Measurements from ENCODE around the gene DPH6. TPM values are rescaled to one million over a fixed set of nuclear protein-coding genes. Genes with fewer than 3 reads are reported as not detected.
"Not testable (repeated sequence)": the region's sequence is repeated elsewhere in the genome, so short reads cannot be mapped to it uniquely, and the experiment has no call there.

DPH6 gene
- total RNA-seq, 1 donor from 2014 or later = 17.3 TPM

DNA sequence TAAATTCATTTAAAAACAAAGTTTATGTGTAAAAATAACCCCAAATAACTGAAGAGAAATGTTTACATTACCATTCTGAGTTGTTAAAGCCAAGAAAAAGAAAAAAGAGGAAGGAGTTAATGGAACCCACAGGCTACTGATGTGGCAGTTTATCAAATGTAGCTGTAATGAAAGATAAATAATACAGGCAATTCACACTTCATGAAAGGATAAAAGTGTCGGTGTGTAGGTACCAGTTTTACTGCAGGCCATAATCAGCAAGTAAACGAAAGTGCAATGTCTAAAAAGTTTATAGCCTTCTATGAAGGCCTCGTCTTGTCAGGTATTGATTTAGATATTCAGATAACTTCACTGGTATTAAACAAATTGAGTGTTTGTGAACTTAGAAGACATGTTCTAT is 164.6 kb downstream of the DPH6 start:
- DNase-seq (no peak), ATAC-seq (no peak)
- intact Hi-C loops (cut with micrococcal nuclease) = no loop called here

DNA sequence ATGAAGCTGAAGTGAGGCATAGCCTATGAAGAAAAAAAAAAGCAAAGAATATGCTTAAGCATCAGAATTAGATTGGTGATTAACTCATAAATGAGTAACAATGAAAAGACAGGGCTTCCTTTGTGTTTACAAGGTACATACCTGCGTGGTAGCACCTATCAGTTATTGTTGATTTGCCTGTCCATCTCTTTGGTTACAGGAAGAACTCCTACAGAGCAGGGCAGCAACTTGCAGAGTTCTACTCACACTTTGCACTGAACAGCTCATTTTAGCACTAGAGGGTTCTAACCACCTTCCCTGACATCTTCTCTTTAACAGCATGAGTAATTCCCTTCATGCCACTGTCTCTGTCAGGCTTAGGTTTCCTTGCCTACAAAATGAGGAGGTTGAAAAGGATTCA is 166.0 kb downstream of the DPH6 start:
- intact Hi-C loops (cut with micrococcal nuclease) = no loop called here
- ATAC-seq (no peak), DNase-seq (no peak)

DNA sequence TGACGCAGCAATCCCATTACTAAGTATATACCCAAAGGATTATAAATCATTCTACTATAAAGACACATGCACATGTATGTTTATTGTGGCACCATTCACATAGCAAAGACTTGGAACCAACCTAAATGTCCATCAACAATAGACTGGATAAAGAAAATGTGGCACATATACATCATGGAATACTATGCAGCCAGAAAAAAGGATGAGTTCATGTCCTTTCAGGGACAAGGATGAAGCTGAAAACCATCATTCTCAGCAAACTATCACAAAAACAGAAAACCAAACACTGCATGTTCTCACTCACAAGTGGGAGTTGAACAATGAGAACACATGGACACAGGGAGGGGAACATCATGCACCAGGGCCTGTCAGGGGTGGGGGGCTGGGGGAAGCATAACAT is 167.5 kb downstream of the DPH6 start:
- DNase-seq; ATAC-seq; intact Hi-C loops (cut with micrococcal nuclease): not testable (repeated sequence)

DNA sequence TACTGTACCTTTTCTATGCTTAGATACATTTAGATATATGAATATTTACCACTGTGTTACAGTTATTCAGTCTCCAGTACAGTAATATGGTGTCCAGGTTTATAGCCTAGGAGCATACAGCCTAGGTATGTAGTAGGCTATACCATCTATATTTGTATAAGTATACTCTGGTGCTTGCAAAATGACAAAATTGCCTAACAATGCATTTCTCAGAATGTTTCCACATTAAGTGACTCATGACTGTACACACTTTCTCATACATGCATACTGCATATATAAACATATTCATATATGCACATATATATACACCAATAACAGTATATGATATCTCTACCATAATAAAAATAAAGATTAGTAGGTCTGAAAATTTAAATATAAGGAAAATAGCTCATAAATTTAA is 169.3 kb downstream of the DPH6 start:
- intact Hi-C loops (cut with micrococcal nuclease) = no loop called here
- DNase-seq = no peak
- ATAC-seq = no peak

DNA sequence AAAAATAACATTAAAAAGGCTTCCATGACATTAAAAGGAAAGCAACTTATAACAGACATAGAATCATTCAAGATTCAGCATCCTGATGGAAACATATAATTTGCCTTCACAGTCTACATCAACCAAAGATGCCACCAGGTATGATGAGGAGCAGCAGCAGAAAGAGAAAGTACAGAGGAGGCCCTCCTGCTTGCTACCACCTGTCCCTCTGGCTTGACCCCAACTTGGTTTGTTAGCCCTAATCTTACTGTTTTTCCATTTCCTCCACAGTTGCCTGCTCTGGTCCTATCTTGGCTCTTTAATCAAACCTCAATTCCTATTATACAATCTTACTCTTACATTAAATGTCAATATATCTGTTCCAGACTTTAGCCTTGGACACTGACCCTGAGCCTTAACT is 171.3 kb downstream of the DPH6 start:
- intact Hi-C loops (cut with micrococcal nuclease) = no loop called here
- DNase-seq = no peak
- ATAC-seq = no peak

DNA sequence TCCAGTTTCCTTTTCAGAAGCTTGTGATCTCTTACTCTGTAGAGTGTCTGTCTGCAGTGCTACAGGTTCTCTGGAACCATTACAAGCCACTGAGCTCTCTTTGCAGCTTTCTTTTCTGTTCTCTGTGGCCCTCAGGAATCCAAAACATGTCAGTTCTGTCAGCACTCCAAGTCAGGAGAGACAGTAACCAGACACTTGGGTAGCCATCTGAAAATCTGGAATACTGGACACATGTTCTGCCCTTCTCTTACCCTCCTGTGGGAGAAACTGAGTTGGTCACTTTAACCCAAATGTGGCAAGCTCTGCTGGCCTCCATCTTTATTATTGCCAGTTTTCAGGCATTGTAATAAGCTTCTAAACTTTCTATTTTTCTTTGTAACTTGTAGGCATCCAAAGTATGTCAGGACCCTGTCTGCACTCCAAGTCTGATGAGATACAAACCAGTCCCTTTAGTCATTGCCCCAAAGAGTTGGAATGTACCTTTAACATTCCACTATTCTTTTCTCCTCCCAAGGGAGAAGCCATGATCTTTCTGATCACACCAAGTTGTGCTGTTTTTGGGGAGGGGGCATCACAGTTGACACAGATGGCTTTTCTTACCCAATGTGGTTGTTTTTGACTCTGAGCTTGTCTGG is 183.7 kb downstream of the DPH6 start:
- DNase-seq (no peak), ATAC-seq (peak; percentile 99)
- intact Hi-C loops (cut with micrococcal nuclease) = no loop called here

DNA sequence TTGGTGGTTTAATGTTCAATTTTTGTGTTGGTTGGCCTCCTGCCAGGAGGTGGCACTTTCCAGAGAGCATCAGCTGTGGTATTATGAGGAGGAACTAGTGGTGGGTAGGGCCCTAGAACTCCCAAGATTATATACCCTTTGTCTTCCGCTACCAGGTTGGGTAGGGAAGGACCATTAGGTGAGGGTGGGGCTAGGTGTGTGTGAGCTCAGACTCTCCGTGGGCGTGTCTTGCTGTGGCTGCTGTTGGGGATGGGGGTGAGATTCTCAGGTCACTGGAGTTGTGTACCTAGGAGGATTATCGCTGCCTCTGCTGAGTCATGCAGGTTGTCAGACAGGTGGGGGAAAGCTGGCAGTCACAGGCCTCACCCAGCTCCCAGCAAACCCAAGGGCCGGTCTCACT is 187.1 kb downstream of the DPH6 start:
- intact Hi-C loops (cut with micrococcal nuclease) = no loop called here
- ATAC-seq = no peak
- no peak for DNase-seq

DNA sequence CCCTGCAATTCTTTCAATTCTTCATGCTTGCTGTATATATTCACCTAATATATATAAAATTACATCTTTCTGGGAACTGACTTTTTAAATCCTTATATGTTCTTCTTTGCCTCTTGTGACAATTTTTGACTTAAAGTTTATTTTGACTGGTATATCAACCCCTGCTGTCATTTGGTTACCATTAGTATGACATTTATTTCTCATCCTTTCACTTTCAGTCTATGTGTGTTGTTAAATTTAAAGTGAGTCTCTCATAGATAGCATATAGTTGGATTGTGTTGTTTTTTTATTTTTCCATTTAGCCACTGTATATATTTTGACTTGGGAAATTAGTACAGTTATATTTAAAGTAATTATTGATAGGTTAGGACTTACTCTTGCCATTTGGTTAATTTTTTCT is 194.9 kb downstream of the DPH6 start:
- DNase-seq (no peak), ATAC-seq (no peak)
- intact Hi-C loops (cut with micrococcal nuclease) = no loop called here

DNA sequence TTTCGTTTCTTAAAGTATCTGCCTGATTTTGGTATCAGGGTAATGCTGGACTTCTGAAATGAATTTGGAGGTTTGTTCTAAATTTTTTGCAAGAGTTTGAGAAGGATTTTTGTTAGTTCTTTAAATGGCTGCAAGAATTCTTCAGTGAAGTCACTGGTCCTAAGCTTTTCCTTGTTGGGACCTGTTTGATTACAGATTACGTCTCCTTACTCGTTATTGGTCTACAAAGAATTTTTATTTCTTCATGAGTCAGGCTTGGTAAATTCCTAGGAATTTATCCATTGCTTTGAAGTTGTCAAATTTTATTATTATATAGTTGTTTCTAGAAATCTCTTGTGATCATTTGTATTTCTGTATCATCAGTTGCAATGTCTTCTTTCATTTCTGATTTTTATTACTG is 196.0 kb downstream of the DPH6 start:
- no peak for ATAC-seq
- no peak for DNase-seq
- intact Hi-C loops (cut with micrococcal nuclease) = no loop called here

DNA sequence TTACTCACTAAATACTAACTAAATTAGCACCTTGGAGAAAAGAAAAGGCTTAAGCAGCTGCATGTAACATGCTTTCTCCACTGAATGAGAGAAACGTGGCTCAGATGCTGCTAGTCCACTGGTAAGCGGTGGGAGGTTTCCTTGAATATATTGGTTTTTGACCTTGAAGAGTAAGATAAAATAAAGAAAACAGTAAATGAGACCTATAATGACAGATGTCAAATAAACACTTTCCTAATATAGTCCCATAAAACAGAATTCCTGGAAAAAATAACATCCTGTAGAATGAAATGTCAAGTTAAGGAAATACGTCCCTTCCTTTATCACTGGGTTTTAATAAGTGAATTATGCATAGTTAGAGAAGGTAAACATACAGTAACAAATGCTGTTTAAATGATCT is 215.0 kb downstream of the DPH6 start:
- intact Hi-C loops (cut with micrococcal nuclease) = no loop called here
- DNase-seq (no peak), ATAC-seq (no peak)

DNA sequence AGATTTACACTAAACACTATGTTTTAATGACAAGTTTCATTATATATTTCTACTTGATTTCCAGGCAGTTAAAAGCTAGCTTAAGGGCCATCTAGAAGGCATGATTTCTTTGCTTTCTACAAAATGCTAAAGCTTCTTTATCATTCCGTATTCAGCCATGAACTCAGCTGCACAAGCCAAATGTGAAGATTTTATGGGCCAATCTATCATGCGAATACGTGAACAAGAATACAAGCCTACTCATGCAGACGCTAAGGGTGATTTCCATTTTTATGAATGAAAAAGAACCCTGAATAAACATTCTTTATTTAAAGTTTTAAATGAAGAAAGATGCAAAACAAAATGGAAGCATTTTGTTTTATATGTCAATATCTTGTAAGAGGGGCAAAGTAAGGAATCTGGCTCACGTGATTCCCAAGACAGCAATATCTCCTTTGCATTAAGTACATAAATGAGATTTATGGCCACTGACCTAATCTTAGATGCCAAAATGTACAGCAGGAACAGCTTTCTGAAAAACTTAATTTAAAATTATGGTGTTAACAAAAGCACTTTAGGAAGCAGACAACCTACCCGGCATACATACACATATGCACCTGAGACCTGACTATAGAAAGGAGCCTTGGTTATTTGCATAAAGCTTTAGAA is 215.8 kb downstream of the DPH6 start:
- intact Hi-C loops (cut with micrococcal nuclease) = no loop called here
- no peak for ATAC-seq
- no peak for DNase-seq

DNA sequence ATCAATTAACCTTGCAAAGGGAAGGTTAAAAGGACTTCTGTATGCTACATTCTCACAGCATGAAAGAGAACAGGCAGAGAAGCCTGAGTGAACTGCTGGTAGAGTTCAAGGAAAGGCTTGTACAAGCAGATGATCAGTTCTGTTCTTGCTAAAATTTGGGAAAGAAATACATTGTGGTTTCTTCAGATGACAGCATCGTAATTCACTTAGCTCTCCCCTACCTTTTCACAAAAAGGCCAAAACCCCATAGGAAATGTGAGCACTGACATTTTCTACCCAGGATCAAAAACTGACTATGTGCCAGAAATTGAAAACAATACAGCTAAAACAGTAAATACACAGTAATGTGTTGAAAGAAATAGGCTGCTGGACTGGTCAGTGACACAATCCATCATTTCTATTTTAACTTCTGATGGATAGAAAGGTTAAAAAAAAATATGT is 216.4 kb downstream of the DPH6 start:
- no peak for ATAC-seq
- intact Hi-C loops (cut with micrococcal nuclease) = no loop called here
- DNase-seq = no peak

DNA sequence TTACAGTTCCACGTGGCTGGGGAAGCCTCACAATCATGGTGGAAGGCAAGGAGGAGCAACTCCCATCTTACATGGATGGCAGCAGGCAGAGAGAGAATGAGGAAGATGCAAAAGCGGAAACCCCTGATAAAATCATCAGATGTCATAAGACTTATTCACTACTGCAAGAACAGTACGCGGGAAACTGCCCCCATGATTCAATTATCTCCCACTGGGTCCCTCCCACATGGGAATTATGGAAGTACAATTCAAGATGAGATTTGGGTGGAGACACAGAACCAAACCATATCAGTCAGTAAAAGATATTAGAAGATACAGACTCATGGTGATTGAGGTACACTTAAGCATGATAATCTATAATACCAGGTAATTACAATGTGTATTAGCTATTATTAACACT is 217.1 kb downstream of the DPH6 start:
- intact Hi-C loops (cut with micrococcal nuclease); DNase-seq; ATAC-seq: not testable (repeated sequence)

DNA sequence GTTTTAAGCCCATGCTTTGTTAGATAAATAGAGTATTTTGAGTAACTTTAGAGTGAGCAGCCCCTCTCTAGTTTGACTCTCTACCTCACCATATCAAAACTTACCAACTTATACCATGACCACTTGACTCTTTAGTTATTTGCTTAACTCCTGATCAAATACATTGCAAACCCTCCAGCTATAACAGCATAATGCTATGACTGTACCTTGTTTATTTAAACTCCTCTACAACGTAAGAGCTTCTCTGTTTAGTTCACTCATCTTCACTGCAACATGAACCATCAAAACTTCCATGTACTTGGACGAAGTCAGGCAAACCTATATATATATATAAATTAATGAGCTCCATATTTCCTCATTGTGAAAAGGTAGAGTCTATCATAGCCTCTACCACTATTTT is 218.2 kb downstream of the DPH6 start:
- no peak for ATAC-seq
- DNase-seq = no peak
- intact Hi-C loops (cut with micrococcal nuclease) = no loop called here

DNA sequence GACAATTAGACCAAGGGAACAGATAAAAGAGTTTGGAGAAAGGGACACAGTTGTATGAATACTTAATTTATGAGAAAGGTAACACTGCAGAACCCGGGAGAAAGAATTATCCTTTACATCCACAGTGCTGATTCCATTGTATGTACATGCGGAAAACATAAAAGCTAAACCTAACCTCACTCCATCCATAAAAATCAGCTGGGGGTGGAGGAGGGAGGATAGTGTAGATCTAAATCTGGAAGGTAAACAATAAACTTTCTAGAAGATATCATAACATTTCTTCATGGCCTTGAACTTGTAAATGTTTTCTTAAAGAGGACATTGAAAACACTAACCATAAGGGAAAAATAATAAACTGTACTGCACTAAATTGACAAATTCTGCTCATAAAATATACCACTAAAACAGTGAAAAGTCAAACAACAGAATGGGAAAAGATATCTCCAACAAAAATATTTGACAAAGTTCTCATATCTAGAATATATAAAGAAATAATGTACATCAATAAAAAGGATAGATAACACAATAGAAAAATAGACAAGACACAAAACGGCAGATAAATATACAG is 220.5 kb downstream of the DPH6 start:
- ATAC-seq (no peak), DNase-seq (no peak)
- intact Hi-C loops (cut with micrococcal nuclease) = no loop called here

DNA sequence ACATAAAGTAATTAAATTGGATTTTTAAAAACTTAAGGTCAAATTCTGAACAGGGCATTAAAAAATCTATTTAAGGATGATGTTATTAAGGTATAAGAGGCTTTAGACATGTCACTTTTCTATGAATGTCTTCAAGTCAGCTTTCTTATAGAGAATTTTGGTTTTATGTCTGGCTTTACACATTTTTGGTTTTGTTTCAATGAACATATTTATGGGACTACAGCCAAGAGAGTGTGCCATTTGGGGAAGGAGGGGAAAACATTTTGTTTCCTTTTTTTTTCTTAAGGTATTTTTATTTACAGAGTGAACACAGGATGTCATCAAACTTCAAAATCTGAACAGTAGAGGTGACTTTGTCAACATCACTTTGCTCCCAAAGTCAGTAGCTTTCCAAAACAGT is 222.8 kb downstream of the DPH6 start:
- intact Hi-C loops (cut with micrococcal nuclease) = no loop called here
- ATAC-seq = no peak
- no peak for DNase-seq

DNA sequence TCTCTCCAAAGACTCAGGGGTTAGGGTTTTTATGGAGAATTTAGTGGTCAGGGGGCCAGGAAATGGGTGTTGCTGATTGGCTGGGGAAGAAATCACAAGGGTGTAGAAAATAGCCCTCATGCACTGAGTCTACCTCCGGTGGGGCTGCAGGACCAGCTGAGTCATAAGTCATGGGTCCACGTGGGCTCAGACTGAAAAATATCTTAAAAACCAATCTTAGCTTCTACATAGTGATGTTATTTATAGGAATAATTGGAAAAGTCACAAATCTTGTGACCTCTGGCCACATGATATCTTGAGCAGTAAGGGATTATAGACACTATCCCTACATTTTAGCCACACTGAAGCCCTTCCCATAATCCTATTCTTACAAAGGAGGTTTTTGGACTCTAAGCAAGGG is 224.0 kb downstream of the DPH6 start:
- DNase-seq (no peak), ATAC-seq (no peak)
- intact Hi-C loops (cut with micrococcal nuclease) = no loop called here

DNA sequence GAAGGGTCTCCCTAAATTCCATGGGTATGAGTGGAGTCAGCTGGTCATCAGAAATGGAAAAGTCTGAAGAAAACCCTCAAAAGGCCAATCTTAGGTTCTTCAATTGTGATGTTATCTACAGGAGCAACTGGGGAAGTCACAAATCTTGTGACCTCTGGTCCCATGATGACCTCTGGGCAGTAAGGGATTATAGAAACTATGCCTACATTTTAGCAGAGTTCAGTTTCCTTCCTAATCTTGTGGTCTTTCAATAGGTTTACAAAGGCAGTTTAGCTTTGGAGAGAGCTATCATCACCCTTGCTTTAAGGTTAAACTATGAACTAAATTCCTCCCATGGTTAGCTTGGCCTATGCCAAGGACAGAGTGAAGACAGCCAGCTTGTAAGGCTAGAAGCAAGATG is 225.1 kb downstream of the DPH6 start:
- intact Hi-C loops (cut with micrococcal nuclease) = no loop called here
- DNase-seq (no peak), ATAC-seq (no peak)
